ENCODE measurements around the gene SSX7. TPM values are rescaled to one million over a fixed set of nuclear protein-coding genes. Genes with fewer than 3 reads are reported as not detected.

The SSX7 gene
- total RNA-seq, 1 donor from 2014 or later = not detected

GRCh38 chrX:52598886-52599285 is 55.8 kb downstream of the SSX7 start:
- peaks cover 7% of the 10 kb centered on the region for H3K9me3 Mint-ChIP-seq (ENCODE audit: low read depth)

GRCh38 chrX:52594658-52595057 is 60.0 kb downstream of the SSX7 start:
- peaks cover 7% of the 10 kb centered on the region for H3K9me3 Mint-ChIP-seq (ENCODE audit: low read depth)
- TF ChIP-seq CTCF (IDR thresholded peaks at IDR 0.05; ENCODE audit: unreplicated experiment) = no peak
- no peaks in the 10 kb centered on the region for H3K27me3 Mint-ChIP-seq
- no peaks in the 10 kb centered on the region for H3K4me1 Mint-ChIP-seq (ENCODE audit: low read depth)
- no peak overlapping the region for H3K4me3 Mint-ChIP-seq (ENCODE audit: low read depth)
- no peaks in the 10 kb centered on the region for H3K36me3 Mint-ChIP-seq (ENCODE audit: insufficient read depth)
- H3K27ac Mint-ChIP-seq = no peak overlapping the region
- no peak for DNase-seq (ENCODE audit: low spot score, unreplicated experiment)

More at GRCh38 chrX:52598886-52599285, 55.8 kb downstream of the SSX7 start:
- Mint-ChIP-seq H3K27ac (peak overlapping the region; percentile 4), H3K4me1 (ENCODE audit: low read depth) (no peaks in the 10 kb centered on the region), H3K27me3 (no peaks in the 10 kb centered on the region), H3K4me3 (ENCODE audit: low read depth) (no peak overlapping the region), H3K36me3 (ENCODE audit: insufficient read depth) (no peaks in the 10 kb centered on the region)
- TF ChIP-seq CTCF (IDR thresholded peaks at IDR 0.05; ENCODE audit: unreplicated experiment) = no peak
- DNase-seq (ENCODE audit: low spot score, unreplicated experiment) = no peak

Other genes starting within 250 kb of the SSX7 start
- gene XAGE1A, start 159.1 kb downstream of the SSX7 start, total RNA-seq = not detected in 2 replicates
- gene XAGE1B, start 137.8 kb downstream of the SSX7 start, total RNA-seq = not detected in 2 replicates
- not detected in 2 replicates for gene SSX2, start 52.3 kb upstream of the SSX7 start, total RNA-seq
- gene SSX2B, start 96.4 kb upstream of the SSX7 start, total RNA-seq = not detected in 2 replicates
- not detected in 2 replicates for gene SPANXN5, start 142.5 kb upstream of the SSX7 start, total RNA-seq
- not detected in 2 replicates for gene XAGE5, start 156.4 kb upstream of the SSX7 start, total RNA-seq
- not detected in 2 replicates for gene XAGE3, start 213.2 kb upstream of the SSX7 start, total RNA-seq
- 13.1 and 14.9 TPM in 2 replicates for gene FAM156B, start 242.4 kb upstream of the SSX7 start, total RNA-seq

All from progenitor cell of endocrine pancreas (in vitro differentiated cells).